GM12872 (cell line): Measurements from ENCODE around the gene ADAM12.

Source experiments
- TF ChIP-seq, protein P1 (sequence below): IDR thresholded peaks from 3 replicates; pipeline ENCODE4 v1.5.1; 2011; ENCODE audit warnings: low read depth, mild to moderate bottlenecking, low read length, moderate library complexity; ENCODE audit not compliant: insufficient read depth

The ADAM12 gene

DNA sequence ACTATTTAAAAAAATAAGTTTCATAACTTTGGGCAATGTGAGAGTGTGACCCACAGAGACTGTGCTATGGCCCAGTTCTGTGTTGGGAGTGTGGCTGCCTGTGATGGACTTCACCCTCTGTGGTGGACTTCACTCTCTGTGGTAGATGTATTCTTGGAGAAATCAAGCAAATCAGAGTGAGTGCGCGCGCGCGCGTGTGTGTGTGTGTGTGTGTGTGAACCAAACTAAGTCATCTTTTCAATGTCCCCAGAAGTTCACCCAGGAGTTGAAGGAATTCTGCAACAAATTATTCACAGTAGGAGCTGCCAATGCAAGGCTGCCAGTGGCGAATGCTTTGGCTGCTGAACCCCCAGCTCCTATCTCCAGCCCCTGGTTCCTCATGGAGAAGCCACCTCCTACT, 184.5 kb downstream of the ADAM12 start:
- TF ChIP-seq, protein P1, sequence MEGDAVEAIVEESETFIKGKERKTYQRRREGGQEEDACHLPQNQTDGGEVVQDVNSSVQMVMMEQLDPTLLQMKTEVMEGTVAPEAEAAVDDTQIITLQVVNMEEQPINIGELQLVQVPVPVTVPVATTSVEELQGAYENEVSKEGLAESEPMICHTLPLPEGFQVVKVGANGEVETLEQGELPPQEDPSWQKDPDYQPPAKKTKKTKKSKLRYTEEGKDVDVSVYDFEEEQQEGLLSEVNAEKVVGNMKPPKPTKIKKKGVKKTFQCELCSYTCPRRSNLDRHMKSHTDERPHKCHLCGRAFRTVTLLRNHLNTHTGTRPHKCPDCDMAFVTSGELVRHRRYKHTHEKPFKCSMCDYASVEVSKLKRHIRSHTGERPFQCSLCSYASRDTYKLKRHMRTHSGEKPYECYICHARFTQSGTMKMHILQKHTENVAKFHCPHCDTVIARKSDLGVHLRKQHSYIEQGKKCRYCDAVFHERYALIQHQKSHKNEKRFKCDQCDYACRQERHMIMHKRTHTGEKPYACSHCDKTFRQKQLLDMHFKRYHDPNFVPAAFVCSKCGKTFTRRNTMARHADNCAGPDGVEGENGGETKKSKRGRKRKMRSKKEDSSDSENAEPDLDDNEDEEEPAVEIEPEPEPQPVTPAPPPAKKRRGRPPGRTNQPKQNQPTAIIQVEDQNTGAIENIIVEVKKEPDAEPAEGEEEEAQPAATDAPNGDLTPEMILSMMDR, result no peak

DNA sequence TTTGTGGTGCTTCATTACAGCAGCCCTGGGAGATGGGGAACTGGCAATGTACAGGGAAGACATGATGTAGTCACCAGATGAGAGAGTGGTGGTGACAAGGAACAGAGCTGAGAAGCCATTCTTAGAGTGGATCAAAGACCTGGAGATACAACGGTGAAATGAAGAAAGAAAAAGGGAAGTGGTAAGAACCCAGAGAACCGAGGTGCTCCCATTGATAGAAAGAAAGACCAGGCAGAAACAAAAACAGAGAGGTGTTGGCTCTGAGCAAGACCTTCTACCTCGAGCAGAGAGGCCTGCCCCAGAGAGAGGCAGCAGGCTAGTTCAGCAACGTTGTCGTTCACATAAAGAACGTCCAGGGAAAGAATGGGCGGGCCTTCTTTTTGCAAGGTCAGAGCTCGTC, 186.7 kb downstream of the ADAM12 start:
- TF ChIP-seq, protein P1, result no peak

DNA sequence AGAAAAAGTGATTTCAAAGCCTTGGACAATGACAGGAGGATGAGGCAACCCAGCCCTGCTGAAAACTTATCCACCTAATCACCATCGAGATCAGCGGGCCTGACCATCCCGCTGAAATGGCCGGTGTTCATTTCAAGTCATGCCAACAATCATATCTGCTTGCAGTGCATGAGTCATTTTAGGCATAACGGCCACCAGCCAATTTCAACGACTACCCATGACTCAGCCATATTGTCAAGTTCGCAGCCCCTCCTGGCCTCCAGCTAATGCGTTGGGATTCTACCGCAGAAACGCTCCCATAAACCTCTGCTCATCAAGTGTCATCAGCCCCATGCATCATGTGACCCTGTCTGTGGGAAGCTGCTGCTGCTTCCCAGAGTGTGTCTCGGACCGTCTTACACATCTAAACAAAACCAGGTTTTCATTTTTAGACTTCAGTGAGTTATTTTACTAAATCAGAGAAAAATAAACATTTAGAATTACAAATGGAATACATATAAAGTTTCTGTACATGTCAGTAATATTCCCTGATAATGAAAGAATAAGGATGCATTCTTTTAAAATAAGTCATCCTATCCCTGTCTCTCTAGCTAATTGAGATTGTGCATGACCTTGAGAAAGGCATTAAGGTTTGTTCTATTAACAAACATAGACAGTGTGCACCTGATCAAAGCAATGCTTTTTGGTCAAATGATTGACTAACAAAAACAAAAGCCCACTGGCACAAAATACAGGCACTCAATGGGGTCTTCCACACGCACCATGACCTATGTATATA, 188.9 kb downstream of the ADAM12 start:
- TF ChIP-seq, protein P1, result no peak

DNA sequence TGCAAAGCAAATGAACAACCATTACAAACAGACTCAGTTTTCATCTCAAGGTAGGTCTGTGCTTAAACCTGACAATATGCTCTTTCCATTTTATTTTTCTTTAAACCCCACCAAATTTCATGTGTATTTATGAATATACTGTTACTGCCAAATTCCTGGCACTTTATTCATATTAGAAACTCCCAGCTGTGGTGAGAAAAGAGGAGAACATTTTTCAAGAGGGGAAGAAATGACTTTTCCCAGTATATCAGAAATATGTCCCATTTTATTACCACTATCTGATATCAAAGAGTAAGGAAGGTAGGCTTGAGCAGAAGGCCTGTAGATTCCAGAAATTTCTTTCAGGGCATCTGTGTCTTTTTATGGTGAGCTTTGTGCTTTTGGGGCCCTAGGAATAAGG, 189.6 kb downstream of the ADAM12 start:
- TF ChIP-seq, protein P1, result no peak

DNA sequence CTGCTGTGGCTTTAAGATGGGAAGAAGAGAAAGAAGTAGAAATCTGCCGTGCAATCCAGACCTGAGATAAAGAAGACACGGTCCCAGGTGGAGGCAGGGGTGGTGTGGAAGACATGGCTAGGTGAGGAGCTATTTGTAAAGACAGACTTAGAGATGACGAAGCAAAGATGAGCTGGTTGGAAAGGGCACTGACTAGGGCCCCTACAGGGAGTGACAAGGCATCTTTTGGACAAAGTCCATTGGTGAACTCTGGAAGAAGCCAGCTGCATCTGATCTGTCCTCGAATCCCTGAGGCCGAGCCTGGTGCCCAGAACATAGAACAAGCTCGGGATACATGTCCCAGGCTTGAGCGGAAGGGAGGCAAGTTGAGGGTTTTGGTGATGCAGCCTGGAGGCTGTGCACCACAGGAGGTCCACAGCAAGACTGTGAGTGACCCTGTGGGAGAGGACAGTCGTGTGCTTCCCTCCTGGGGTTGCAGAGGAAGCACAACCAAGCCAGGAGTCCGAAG, 191.2 kb downstream of the ADAM12 start:
- TF ChIP-seq, protein P1, result no peak

DNA sequence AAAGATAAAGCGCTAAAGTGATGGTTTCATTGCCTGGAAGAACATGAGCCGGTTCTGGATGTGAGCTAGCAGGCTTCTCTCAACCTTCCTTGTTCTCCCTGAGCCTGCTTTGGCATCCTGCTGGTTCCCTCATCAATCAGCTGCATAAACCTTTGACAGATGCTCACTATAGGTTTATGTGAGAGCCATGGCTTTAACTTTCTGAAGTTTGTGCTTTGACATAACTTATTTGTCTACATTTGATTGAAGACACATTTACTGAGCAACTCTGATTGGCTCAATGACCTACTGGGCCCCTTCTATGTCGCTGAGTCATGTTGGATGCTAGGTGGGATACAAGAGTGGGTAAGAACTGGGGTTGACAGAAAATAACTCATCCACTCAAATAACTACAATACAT, 192.0 kb downstream of the ADAM12 start:
- TF ChIP-seq, protein P1, result no peak

DNA sequence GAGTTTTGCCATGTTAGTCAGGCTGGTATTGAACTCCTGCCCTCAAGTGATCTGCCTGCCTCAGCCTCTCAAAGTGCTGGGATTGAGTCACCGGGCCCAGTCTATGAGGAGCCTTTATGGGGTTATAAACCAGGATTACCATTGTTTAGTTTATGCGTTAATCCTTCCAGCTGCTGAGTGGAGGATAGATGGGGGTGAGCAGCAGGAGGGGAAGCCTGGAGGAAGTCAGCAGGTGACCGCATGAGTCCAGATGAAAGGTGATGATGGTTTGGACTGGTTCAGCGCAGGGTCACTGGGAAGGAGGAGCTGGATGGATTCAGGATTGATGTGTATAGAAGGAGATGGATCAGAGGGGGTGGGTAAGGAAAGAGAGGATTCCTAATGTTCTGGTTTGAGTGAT, 197.1 kb downstream of the ADAM12 start:
- TF ChIP-seq, protein P1, result no peak
